Measurements from ENCODE around the gene GALNT5.
"Not testable (repeated sequence)": the region's sequence is repeated elsewhere in the genome, so short reads cannot be mapped to it uniquely, and the experiment has no call there.

GALNT5 gene

GRCh38 chr2:157223624-157224205 lies 33.8 kb upstream of the GALNT5 start:
- TF ChIP-seq CTCF (IDR thresholded peaks at IDR 0.05; ENCODE audit: insufficient read depth, missing control alignments), result no peak
- DNase-seq (ENCODE audit: insufficient read length, low spot score), result no peak
- no peak for FAIRE-seq

- FAIRE-seq; DNase-seq (ENCODE audit: insufficient read length, low spot score): not testable (repeated sequence)
These were observed 33.1 kb upstream of the GALNT5 start for GRCh38 chr2:157224448-157224847.

GRCh38 chr2:157227592-157227991 lies 29.9 kb upstream of the GALNT5 start:
- TF ChIP-seq CTCF (IDR thresholded peaks at IDR 0.05; ENCODE audit: insufficient read depth, missing control alignments), result no peak
- no peak for DNase-seq (ENCODE audit: insufficient read length, low spot score)
- FAIRE-seq, result no peak

DNA sequence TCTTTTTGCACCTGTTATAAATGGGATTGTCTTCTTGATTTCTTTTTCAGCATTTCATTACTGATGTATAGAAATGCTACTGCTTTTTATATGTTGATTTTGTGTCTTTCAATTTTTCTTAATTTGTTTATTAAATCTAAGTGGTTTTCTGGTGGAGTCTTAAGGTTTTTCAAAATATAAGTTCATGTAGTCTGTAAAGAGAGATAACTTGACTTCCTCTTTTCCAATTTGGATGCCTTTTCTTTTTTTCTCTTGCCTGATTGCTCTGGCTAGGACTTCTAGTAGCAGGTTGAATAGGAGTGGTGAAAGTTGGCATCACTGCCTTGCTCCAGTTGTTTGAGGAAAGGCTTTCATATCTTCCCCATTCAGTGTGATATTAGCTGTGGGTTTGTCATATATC lies 28.6 kb upstream of the GALNT5 start:
- TF ChIP-seq CTCF (IDR thresholded peaks at IDR 0.05; ENCODE audit: insufficient read depth, missing control alignments), result no peak
- FAIRE-seq (no peak), DNase-seq (ENCODE audit: insufficient read length, low spot score) (no peak)

DNA sequence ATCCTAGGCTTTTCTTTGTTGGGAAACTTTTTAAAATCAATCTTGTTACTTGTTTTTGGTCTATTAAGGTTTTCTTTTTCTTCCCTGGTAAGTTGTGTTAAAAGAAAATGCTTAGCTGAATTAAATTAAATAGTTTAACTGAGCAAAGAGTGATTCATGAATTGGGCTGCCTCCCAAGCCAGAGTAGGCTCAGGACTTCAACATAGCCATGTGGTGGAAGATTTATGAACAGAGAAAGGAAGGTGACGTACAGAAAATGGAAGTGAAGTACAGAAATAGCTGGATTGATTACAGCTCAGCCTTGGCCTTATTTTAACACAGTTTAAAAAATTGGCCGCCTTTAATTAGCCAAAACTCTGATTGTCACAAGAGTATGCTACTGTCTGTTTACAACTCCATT lies 27.9 kb upstream of the GALNT5 start:
- FAIRE-seq (no peak), DNase-seq (ENCODE audit: insufficient read length, low spot score) (no peak)
- TF ChIP-seq CTCF (IDR thresholded peaks at IDR 0.05; ENCODE audit: insufficient read depth, missing control alignments), result no peak

DNA sequence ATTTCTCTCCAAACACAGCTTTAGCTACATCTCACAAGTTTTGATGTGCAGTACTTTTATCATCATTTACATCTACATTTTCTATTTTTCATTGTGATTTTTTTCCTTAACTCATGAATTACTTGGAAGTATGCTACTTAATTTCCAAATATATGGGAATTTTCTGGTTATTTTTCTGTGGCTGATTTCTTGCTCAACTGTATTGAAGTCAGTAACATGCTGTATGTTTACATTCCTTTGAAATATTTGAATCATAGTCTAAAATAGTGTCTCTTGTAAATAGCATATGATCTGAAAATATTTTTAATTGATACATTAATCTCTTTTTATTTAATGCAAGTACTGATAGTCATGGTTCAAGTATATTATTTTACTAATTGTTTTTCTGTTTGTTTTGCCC lies 26.0 kb upstream of the GALNT5 start:
- FAIRE-seq (no peak), DNase-seq (ENCODE audit: insufficient read length, low spot score) (no peak)
- TF ChIP-seq CTCF (IDR thresholded peaks at IDR 0.05; ENCODE audit: insufficient read depth, missing control alignments), result no peak

DNA sequence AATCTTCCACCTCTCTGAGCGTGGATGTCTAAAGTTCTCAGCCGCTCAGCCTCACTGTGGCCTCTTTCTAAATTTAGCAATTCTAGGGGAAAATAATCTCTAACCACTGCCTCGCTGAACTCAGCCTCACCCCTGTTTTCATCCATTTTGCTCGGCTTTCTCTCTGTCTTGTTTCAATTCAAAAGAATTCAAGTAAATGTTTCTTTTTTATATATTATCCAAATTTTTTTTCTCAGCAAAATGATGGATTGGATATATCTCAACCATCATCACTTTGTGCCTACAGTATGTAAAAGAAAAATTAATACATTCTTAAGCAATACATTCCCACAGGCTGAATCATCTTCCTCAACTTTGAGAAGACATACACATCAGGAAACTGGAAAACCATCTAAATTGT lies 24.0 kb upstream of the GALNT5 start:
- DNase-seq (ENCODE audit: insufficient read length, low spot score) (no peak), FAIRE-seq (no peak)
- TF ChIP-seq CTCF (IDR thresholded peaks at IDR 0.05; ENCODE audit: insufficient read depth, missing control alignments), result no peak

GRCh38 chr2:157236404-157236803 lies 21.1 kb upstream of the GALNT5 start:
- DNase-seq (ENCODE audit: insufficient read length, low spot score), result no peak
- no peak for TF ChIP-seq CTCF (IDR thresholded peaks at IDR 0.05; ENCODE audit: insufficient read depth, missing control alignments)
- FAIRE-seq, result no peak
